GM12865 (cell line): ENCODE measurements around the gene RAB44.
"Not testable (repeated sequence)": the region's sequence is repeated elsewhere in the genome, so short reads cannot be mapped to it uniquely, and the experiment has no call there.

Experiments
- DNase-seq: peaks from one replicate; pipeline ENCODE4 v3.0.0; 2010; ENCODE audit warnings: low read depth
- H3K4me3 ChIP-seq: 2 replicates; pipeline ENCODE4 v1.5.1; 2011; ENCODE audit warnings: mild to moderate bottlenecking, low read depth, low read length, control low read depth
- TF ChIP-seq, protein P1 (sequence below): IDR thresholded peaks from 2 replicates; pipeline ENCODE4 v1.5.1; 2011; ENCODE audit warnings: low read length, control low read depth, low read depth, inconsistent platforms; ENCODE audit not compliant: insufficient read depth; ENCODE audit errors: missing control alignments

RAB44 gene

DNA sequence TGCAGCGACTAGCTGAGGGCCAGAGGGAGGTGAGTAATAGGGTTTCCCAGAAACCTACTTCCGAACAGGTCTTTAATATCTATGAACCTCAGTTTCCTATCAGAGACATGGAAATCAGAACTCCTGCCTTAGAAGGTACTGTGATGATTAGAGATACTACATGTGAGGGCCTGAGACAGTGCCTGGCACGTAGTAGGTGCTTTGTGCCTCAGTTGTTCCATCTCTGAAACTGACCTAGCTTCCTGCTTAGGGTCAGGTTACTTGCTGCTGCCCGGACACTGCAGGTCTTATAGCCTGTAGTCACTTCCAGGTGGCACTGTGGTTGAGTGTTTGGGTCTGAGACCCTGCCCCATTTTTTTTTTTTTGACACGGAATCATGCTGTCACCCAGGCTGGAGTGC, 20.9 kb downstream of the RAB44 start:
- DNase-seq: no peak
- H3K4me3 ChIP-seq: no peak overlapping the region
- TF ChIP-seq, protein P1, sequence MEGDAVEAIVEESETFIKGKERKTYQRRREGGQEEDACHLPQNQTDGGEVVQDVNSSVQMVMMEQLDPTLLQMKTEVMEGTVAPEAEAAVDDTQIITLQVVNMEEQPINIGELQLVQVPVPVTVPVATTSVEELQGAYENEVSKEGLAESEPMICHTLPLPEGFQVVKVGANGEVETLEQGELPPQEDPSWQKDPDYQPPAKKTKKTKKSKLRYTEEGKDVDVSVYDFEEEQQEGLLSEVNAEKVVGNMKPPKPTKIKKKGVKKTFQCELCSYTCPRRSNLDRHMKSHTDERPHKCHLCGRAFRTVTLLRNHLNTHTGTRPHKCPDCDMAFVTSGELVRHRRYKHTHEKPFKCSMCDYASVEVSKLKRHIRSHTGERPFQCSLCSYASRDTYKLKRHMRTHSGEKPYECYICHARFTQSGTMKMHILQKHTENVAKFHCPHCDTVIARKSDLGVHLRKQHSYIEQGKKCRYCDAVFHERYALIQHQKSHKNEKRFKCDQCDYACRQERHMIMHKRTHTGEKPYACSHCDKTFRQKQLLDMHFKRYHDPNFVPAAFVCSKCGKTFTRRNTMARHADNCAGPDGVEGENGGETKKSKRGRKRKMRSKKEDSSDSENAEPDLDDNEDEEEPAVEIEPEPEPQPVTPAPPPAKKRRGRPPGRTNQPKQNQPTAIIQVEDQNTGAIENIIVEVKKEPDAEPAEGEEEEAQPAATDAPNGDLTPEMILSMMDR: no peak

DNA sequence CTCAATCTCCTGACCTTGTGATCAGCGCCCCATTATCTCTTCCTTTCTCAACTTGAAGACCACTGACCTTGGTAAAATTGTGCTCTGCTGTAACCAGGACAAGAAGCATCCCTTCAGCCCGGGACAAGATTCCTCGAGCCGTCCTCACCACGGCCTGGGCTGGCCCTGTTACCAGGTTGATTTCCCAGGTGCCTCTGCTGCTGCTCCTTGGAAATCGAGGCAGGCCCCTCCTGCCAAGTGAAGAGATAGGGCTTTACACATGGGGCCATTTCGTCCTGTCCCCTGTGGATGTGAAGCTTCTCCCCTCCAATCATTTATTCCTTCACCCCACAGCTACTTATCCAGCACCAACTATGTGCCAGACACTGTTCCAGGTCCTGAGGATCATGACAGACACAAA, 21.5 kb downstream of the RAB44 start:
- TF ChIP-seq, protein P1: no peak
- no peak for DNase-seq
- H3K4me3 ChIP-seq: no peak overlapping the region

DNA sequence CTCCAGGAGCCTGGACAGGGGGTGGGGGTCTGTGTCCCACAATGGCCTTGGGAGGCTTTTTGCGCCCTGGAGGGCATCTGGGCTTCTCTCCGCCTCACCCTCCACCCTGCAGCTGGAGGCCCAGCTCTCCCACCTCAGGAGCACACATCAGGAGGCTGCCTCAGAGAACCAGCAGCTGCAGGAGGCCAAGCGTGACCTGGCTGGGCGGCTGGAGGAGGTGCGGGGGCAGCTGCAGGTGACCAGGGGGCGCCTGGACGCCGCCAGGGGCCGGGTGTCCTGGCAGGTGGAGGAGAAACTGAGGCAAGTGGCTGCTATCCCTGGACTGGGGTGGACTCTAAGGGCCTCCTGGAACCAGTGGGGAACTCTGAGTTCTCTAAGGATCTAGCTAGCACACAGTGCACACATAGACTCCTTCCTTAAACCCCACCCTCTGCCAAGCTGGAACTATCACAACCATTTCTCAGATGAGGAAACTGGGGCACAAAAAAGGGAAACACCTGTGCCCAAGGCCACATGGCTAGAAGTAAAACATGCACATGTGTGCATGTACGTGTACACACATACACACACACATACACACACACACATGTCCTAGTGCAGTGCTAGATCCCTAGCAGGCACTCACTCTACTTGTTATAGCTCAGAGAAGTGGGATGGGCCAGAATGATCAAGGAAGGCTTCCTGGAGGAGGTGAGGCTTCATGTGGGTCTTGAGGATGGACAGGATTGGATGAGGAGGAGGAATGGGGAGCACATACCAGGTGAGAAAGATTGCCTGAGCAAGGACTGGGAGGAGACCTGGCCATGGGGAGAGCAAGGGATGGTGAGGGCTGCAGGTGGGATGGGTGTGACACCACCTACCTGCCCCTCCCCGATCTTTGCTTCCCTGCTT, 22.9 kb downstream of the RAB44 start:
- TF ChIP-seq, protein P1: no peak
- H3K4me3 ChIP-seq: no peak overlapping the region

DNA sequence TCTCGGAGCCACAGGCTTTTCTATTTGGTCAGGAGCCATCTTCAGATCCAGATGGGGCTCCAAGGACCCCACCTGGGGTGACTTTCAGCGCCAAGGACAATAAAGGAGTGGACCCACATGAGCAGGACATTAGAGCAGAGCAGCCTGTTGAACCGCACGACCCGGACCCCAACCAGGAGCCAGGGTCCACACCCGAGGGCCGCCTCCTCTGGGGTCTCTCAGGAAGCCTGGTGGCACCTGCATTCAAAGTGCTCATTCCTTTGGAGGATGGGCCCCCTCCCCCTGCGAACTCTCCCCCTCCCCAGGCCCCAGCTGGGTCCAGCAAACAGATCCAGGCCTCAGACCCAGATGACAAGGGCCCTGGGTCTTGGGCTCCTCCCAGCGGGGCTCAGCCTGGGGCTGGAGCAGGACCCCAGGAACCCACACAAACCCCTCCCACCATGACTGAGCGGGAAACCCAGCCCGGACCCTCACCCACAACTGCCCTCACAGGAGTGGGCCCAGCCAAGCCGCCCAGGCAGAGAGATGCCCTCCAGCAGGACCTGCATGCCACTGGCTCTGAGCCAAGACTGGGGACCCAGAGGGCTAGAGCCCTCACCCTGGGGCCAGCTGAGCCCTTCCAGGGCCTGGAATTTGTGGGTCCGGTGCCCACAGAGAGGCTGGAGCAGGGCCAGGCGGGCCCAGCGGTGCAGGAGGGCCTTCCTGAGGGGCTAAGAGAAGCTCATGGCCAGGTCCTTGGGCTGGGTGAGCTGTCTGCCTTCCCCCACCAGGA, 23.9 kb downstream of the RAB44 start:
- TF ChIP-seq, protein P1: no peak
- DNase-seq: no peak
- no peak overlapping the region for H3K4me3 ChIP-seq

More for the DNA sequence above, 22.9 kb downstream of the RAB44 start:
- no peak for DNase-seq

DNA sequence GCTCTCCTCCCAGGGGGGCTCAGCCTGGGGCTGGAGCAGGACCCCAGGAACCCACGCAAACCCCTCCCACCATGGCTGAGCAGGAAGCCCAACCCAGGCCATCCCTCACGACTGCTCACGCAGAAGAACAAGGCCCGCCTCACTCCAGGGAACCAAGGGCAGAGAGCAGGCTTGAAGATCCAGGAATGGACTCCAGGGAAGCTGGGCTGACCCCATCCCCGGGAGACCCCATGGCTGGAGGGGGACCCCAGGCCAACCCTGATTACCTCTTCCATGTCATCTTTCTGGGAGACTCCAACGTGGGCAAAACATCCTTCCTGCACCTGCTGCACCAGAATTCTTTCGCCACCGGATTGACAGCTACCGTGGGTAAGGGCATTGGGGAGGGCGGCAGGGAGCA, 24.7 kb downstream of the RAB44 start:
- no peak for DNase-seq
- TF ChIP-seq, protein P1: no peak
- no peak overlapping the region for H3K4me3 ChIP-seq

DNA sequence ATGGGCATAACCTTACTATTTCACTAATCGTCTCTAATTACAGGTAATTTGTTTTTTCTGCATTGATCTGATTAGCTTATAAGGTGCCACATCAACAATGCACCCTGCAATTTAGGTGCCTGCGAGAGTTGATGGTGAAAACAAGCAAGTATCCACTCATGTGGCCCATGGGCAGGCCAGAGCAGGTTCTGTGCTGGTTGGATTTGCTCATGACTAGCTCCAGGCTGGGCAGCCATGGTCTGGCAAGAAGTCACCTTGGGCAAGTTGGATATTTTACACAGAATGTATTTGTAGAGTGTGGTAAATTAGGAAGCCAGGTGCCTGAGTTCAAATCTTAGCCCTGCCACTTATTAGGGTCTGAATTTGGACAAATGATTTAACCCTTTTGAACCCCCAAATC, 25.3 kb downstream of the RAB44 start:
- H3K4me3 ChIP-seq: no peak overlapping the region
- TF ChIP-seq, protein P1: no peak
- DNase-seq: no peak

DNA sequence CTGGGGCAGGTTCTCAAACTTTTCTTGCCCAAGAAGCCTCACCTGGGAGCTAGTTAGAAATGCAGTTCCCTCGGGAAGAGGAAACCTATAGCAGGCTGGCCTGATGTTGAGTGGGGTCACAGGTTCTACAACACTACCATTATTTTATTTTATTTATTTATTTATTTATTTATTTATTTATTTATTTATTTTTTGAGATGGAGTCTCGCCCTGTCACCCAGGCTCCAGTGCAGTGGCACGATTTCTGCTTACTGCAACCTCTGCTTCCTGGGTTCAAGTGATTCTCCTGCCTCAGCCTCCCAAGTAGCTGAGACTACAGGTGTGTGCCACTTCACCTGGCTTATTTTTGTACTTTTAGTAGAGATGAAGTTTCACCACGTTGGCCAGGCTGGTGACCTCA, 26.4 kb downstream of the RAB44 start:
- not testable (repeated sequence) for DNase-seq, H3K4me3 ChIP-seq
